ENCODE measurements around the gene GALNT7.

The GALNT7 gene

DNA sequence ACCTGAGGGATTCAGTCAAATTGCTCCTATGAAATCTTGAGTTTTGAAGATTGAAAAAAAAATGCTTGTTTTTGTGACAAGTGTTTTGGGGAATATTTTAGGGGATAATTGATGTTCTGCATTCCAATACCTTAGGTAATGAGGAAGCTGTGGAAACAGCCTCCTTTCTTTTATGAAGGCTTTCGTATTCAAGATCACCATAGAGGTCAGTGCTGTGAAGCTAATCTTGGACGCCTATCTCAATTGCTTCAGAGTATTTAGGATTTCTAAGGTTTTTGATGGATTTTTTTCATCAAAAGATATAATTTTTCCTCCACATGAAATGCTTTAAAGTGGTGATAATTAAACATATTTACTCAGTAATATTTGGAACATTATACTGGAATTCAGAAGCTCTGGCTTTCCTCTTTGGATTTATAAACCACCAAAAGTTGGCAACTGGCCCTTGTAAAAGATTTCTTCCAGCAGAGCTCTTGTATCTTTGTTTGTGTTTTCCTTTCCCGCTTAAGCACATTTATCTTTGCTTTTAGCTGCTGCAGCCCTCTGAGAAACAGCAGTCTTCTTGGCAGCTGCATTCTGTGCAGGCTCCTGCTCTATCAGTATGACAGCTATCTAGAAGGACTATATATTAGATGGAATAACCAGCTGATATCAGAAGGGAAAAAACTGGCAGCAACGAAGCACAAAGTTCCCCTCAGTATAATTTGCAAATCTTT is 101.9 kb downstream of the GALNT7 start:
- peak; percentile 15 for DNase-seq

DNA sequence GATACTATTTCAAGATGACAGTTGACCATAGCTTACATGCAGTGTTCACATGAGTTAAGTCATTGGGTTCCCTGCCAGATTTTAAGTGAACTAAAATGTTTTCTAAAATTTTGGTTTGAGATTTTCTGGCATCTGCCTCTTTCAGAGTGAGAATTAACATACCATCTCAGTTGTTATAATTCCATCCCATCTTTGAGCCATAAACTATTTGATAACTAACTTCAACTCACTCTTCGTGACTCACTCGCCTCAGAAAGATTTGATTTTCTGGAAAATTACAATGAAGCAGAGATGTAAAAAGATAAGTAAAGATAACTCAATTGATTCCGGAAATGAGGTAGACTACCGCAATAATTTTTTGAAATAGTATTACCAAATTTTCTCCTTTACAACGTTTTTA is 103.7 kb downstream of the GALNT7 start:
- DNase-seq: no peak

DNA sequence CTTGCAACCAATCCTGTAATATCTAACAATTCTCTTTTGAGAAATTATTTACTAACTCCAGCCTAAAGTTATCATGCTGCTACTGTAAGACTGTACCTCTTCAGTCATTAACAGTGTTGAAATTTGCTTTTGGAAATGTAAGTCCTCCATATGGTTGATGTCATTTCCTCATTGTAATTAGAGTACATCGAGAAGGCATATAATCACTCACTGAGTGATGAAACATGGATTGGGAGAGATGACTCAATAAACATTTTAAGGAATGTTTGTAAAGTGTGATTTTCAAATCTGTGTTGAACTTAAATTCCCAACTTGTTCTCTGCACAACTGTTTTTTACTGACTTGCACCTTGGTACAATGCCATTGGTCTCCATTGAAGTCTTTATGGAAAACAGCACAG is 104.4 kb downstream of the GALNT7 start:
- DNase-seq: no peak

DNA sequence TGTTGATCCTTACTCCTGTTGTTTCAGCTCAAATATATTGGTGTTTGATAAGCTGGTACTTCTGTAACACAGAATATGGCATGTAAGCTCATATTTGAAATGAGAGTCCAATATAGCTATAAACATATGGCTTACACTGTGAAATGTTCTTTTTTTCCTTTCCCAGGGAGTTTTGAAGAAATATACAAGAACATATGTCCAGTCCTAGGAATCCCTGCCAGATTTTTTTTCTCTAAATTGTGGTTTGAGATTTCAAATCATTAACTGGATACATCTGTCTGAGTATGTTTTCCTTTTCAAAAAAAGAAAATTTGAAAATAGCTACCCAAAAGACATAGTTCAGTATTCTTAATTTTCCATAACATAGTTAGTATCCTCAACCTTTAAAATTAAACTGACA is 105.3 kb downstream of the GALNT7 start:
- no peak for DNase-seq

DNA sequence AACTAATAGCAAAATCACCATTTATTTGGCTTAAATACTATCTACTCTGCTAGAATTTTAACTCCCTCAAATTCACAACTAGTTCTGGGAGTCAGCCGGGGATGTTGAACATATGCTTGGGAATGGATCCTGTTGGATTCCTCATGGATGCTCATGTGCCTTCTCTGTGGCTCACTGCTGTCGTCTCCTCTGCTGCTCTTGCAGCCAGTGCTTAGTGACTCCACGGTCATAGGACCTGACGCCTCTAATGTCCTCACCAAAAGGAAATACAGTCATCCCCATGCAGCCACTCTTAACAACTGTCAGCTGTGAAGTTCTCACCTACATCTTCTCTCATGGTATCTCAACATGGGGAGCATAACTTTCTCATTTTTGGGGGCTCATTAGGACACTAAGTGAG is 106.1 kb downstream of the GALNT7 start:
- DNase-seq: no peak

DNA sequence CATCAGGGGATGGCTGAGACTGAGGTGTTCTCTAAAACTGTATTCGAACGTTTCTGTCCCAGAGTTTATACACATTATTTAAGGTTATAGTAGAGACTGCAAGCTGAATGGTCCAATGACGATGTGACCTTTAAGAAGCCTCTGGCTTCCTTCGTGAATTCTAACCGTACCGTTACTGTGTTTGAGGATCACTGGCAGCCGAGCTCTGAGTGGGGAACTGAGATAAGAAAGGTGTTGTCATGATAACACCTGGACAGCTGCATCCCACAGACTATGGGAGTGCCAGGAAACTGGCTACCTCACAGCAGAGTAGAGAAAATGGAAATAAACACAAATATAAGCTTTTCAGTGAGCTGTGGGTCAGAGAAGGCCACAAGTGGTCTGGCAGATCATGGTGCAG is 106.5 kb downstream of the GALNT7 start:
- no peak for DNase-seq

DNA sequence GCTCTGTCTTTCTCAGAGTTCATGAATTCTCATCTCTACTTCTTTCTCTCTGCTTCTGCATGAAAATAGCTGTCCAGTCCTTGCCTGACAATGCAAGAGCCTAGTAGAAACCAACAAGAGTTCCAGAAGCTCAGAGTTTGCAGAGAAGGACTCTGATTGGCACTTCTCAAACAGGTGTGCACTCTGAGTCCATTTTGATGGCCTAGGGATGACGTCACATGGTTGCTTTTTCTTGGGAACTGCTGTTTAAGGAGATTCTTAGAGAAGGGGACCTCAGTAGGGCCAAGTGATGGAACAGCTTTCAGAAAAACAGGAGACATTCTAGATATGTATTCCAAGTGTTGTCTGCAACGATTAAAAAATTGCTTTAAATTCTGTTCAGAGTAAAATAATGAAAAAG is 108.7 kb downstream of the GALNT7 start:
- DNase-seq: no peak

DNA sequence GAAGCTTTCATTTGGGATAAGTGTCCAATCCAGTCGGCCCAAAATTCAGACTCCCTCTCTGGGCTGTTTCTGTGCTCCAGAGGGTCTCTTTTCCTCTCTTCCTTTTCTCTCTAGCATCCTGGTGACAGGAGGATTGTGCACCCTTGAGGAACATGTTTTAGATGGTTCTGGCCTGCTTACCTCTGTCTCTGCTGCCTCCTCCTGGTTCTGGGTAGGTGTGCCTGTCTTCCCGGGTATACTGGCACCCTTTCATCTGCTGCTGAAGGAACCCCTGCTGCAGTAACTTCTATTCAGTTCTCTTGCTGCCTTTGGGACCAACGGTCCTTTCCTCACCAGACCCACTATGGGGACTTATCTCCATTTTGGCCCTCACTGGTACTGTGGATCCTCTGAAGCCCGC is 112.4 kb downstream of the GALNT7 start:
- no peak for DNase-seq

DNA sequence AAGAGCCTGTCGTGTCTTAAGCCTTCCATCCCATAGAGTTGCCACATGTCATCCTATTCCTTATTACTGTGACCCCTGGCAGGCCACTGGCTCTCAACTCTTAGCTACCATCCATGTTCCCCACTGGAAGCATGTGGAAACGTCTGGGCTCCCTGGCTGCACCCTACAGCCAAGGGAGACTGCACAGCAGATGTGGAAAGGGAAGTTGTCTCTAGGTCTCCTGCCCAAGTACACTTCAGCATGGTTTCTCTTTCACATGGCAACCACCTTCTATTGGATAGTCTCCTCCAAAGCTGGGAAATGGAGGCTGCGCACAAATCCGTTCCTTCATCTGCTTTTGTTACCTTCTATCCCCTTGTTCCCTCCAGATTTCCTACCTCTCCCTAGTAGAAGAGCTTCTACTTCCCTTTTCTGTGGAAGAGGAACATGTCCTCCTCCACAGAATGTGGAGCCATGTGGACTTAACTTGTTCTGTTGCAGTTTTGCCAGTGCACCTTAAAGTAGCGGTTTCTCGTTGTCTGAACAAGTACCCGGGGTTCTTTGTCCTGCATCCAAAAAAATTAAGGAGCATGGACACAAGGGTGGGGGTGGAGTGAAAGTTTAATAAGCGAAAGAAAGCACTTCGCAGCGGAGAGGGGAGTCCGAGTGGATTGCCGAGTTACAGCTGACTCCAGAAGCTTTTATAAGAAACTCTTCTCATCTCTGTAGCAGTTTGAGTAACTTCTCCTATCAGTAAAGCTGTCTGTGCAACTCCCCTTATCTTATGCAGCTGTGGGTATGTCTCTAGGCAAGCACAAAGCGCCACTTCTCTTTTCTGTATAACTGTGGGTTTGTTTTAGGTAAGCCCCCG is 113.0 kb downstream of the GALNT7 start:
- DNase-seq: no peak

DNA sequence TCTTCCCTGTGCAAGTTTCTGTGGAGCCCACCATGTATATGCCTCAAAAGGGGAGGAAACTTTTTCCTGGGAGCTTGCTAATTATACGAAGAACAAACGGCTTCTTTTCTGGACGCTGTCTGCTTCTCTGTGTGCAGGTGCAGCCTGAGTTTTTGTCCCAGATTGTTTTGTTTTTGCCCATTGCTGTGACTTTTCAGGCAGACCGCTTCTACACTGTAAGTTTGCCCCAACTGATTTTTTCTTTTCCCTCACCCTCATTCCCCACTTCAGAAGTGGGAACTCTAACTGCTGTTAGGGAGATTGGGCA is 113.6 kb downstream of the GALNT7 start:
- no peak for DNase-seq

DNA sequence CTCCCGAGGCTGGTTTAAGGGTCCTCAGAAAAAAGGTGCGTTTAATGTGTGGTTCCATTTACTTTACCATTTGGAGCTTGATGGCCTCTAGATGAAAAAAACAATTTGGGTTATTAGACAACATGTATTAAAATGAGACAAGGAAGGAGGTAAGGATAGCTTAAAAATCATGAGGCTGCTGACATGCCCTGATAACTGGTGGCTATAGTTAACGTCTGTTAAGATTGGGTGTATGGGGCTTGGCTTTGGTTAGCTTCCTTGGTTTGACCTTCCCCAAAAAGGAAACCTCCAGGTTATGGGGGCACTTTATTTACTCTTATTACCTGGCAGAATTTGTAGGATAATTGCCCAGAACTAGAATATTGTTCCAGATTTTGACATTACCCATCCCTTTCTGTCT is 114.0 kb downstream of the GALNT7 start:
- no peak for DNase-seq

DNA sequence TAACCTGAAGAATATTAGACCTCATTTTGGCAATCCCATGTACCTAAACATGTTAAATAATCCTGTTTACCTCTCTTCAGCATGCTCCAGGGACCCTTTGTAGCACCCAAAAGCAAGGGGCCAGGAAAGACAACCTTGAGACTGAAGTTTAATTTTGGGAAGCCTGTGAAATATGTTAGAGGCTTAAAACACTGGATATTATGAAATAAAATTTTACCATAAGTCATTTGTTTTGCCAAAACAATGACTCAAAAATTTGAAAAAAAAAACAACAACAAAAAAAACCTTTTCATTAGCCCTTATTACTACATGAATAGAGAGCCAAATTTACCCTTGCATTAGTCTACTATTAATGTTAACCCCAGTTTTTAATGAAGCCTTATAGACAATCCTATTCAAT is 115.9 kb downstream of the GALNT7 start:
- no peak for DNase-seq

DNA sequence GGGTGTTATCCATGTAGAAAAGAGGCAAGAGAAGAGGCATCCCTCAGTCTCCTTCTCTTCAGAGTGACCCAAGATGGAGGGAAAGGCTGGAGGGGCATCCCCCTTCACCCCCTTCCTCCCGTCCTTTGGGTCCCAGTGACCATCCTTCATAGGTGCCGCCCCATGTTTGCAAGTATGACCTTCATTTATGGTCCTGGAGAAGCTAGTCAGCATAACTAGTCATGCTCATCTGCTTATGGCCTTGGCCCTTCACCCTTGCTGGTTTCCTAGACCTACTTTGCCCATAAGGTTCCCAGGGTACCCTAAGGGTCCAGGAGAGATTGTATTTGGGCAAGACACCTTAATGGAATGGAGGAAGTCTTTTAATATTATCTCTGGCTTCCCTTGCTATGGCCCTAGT is 118.9 kb downstream of the GALNT7 start:
- DNase-seq: no peak

DNA sequence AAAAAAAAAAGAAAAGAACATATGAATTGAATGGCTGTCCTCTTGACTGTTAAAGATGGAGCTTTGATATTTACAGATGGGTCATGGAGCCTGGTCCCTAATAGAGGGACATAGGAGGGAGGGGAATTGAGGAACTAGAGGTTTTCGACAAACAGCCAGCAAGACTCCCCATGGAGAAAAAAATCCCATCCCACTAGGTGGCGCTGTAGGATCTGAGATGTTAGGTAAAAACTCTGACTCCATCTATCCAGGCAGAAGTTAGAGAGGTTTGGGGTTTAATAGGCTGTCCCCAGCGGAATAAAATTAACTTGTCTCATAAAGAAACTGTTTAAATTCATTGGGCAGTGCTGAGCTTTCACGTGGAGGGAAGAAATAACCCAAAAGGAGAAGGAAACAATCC is 119.7 kb downstream of the GALNT7 start:
- no peak for DNase-seq

DNA sequence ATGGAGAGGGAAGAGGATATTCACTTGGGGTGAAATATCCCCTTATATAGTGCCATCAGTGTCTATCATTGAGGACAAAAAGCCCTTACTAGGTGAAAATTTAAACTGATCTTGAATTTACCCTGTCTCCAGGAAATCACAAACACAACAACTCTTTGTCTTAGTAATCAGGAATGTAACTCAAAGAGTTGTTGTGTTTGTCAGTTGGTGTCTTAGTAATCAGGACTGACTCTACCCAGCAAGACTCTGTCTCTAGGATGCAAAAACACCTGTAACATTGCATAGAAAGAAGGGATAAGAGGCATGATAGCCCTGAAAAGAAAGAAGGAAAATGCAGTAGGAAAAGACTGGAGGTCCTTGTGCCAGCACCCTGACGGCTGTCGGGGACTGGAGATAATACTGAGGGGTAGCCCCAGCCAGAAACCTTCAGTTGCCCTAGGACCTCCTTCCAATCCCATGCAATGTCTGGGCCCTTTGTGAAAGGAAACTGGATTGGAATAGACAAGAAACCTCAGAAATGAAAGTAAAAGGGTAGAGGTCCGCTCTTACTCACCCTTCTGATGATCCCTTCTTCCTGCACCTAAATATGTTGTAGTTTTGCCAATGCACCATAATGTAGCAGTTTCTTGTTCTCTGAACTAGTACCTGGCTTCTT is 120.2 kb downstream of the GALNT7 start:
- no peak for DNase-seq

DNA sequence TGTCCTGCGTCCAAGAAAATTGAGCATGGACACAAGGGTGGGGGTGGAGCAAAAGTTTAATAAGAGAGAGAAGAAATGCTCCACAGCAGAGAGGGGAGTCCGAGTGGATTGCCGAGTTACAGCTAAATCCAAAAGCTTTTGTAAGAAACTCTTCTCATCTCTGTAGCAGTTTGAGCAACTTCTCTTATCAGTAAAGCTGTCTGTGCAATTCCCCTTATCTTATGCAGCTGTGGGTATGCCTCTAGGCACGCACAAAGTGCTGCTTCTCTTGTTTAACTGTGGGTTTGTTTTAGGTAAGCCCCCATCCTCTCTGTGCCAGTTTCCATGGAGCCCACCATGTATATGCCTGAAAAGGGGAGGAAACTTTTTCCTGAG is 120.7 kb downstream of the GALNT7 start:
- DNase-seq: no peak

DNA sequence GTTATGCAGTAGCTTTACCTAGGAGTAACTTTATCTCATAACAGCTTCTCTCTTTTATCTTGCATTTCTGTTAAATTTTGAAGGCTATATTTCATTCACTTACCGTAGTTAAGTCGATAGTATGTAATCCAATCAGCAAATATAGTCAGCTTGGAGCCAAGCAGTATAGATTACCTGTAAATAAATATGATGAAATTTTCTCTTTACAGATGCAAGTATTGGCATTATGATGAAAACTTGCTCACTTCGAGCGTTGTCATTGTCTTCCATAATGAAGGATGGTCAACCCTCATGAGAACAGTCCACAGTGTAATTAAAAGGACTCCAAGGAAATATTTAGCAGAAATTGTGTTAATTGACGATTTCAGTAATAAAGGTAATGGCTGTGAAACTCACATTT is 123.3 kb downstream of the GALNT7 start:
- no peak for DNase-seq

DNA sequence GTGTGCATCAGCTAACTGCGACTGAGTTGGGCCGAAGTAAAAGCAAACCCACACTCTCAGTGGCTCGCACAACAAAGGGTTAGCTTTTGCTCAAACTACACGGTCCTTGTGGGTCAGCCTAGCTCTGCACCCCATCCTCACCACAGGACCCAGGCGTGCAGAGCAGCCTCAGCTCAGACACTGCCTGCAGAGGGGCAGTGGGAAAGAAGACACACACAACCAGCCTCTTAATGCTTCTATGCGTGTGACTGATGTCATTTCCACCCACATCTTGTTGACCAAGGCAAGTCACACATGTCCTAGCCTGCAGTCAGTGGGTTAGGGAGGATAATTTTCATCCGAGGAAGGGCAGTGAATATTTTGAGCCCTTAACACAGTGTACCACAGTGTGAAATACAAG is 125.1 kb downstream of the GALNT7 start:
- no peak for DNase-seq

DNA sequence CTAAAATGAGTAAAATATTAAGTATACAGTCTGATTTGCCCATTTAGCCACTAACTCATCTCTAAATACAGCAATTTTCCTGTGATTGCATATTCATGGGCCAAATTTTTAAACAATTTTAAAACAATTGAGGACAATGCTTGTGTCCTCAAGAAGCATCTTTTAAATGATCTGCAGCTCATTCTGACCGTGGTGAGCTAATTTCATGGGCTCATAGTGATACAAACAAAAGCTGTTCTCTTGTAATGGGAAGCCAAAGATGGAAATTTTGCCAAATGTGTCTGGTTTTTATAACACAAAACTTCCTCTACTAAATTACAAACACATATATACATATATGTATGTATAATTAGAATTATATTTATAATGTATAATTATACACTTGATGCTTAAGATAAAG is 125.8 kb downstream of the GALNT7 start:
- no peak for DNase-seq

DNA sequence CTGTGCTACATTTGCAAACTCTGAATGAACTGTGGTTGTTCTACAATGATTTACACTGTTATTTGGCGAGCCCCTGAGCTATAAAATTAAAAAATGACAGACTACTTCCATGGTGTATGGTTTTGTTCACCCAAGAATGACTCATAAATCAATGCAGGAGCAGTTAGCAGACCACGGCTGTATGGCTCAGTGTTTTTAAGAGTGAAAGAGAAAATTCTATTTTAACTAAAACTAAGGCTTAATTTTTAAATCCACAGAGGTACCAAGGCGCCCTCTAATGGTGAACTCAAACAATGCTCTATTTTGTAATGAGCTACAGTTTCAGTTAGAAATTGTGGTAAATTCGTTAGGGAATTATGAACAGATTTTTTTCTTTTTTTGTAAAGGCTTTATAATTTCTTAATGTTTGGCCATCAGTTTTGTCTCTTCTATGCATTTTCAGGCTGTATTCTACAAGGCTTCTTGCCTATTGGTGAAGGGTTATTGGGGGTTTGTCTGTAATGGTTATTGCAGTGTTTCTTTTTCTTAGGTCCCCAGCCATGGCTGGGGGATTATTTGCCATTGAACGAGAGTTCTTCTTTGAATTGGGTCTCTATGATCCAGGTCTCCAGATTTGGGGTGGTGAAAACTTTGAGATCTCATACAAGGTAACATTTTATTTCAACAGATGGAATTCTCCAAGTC is 133.0 kb downstream of the GALNT7 start:
- DNase-seq: no peak

DNA sequence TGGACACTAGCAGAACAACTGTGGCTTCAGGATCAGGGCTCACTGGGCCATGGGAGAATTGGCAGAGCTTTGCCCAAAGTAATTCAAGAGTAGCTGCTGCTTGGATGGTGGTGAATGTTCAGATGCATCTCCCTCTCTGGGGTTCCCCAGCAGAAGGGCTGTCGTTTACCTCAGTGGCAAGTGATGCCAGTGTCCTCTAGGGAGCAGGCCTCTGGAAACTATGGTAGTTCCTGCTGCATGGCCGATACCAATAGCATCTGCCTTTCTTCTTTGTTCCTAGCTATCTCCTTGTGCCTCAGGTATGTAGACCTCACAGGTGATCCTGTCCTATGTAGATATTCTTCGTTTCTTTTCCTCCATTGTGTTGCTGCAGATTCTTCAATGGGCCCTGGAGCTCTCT is 139.2 kb downstream of the GALNT7 start:
- DNase-seq: no peak

DNA sequence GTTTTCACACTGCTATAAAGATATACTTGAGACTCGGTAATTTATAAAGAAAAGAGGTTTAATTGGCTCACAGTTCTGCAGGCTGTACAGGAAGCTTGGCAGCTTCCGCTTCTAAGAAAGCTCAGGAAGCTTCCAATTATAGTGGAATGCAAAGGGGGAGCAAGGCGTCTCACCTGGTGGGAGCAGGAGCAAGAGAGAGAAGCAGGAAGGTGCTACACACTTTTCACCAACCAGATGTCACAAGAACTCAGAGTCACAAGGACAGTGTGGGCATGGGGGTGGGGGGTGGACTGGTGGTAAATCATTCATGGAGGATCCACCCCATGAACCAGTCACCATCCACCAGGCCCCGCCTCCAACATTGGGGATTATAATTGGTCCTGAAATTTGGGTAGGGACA is 142.8 kb downstream of the GALNT7 start:
- DNase-seq: no peak

DNA sequence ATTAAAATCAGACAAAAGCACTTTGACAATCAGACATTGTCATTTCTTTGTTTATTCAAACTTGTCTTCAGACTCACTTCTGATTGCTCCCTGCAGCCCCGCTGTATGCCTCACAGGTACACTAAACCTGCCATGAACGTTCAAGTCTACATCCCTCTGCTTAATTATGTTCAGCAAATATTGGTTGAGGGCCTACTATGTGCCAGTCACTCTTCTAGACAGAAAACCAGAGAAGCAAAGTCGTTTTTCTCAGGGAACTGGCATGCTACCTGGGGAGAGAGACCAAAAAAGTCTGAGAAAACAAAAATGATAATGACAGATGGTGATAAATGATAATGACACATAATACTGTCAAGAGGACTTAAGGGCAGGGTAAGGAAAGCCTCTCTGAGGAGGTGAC is 146.1 kb downstream of the GALNT7 start:
- no peak for DNase-seq

DNA sequence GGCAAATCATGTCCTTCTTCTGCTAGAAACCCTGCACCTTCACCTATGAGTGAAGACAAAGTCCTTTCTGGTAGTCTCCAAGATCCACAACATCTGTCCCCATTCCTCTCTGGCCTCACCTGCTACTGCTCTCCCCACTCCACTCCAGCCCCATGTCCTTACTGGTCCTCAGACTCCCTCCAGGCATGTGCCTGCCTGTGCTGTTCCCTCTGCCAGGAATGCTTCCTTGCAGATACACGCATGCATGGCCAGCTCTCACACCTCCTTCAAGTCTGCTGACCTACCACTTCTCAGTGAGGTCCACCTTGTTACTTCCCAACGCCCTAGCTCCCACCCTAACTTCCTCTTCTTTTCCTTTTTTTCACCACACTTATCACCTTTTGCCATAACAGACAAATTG is 147.4 kb downstream of the GALNT7 start:
- DNase-seq: no peak
